ENCODE data around the gene PLPPR1. TPM values are rescaled to one million over a fixed set of nuclear protein-coding genes. Genes with fewer than 3 reads are reported as not detected.
A peak's percentile ranks its signal among the peaks of the same experiment; 100 is the strongest.

The PLPPR1 gene
- total RNA-seq, 1 experiment from 2014 or later = 2.4 TPM

DNA sequence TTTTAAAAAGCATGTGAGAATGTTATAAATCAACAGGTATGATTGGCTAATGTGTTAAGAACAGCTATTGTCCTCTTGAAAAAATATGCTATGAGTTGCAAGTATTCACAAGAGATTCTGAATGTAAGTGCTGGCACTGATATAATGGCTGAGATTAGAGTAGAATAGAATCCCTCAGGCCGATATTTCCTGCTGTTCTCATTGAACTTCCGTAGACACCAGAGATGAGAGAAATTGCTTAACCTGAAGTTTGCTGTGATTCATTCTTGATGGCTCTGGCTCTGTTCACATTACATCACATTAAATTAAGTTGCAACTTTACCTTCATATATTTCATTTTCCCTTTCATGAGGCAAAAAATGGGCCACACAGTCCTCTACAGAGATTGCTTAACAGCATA, 241.8 kb downstream of the PLPPR1 start:
- Histone ChIP-seq H3T11ph (ENCODE audit: low read length) (no peak overlapping the region), H4K91ac (ENCODE audit: insufficient read length, low read depth, low read length) (no peak overlapping the region), H3K27ac (ENCODE audit: insufficient read length, low read depth, low read length) (no peak overlapping the region), H4K5ac (ENCODE audit: insufficient read length, low read depth, low read length) (no peak overlapping the region), H2AFZ (ENCODE audit: low read length) (no peak overlapping the region), H4K20me1 (ENCODE audit: control insufficient read depth, insufficient read depth, insufficient read length) (no peaks in the 10 kb centered on the region), H2BK20ac (ENCODE audit: low read depth, low read length, poor library complexity, severe bottlenecking) (no peak overlapping the region), H3K56ac (ENCODE audit: insufficient read length, low read depth, low read length) (no peak overlapping the region), H3K9me3 (ENCODE audit: control insufficient read depth, low read depth, low read length) (no peaks in the 10 kb centered on the region), H3K27me3 (ENCODE audit: insufficient read depth, low read length) (no peaks in the 10 kb centered on the region), H3K4me1 (ENCODE audit: insufficient read depth, low read length) (peaks cover 8% of the 10 kb centered on the region; the same call in 1 of the 2 replicates), H3K79me1 (ENCODE audit: insufficient read depth, low read depth, low read length, poor library complexity, severe bottlenecking) (no peaks in the 10 kb centered on the region), H4K8ac (replicated peaks; ENCODE audit: insufficient read length, low read depth, low read length) (no peak overlapping the region), H3K23me2 (ENCODE audit: insufficient read length, low read depth, low read length, poor library complexity, severe bottlenecking) (no peaks in the 10 kb centered on the region), H3K23ac (ENCODE audit: insufficient read length, low read depth, low read length) (no peak overlapping the region), H3K14ac (ENCODE audit: insufficient read depth, low read length) (no peak overlapping the region), H3K9ac (ENCODE audit: extremely low read depth, insufficient read length, low read length) (no peak overlapping the region), H3K4ac (ENCODE audit: low read depth, low read length) (no peak overlapping the region), H2BK15ac (ENCODE audit: low read depth, low read length) (no peak overlapping the region), H2AK5ac (ENCODE audit: insufficient read length, low read length) (no peak overlapping the region), H3K79me2 (ENCODE audit: insufficient read depth, low read length) (0 out of 2 replicates have a peak, but pooled peaks cover 1% of the 10 kb centered on the region), H2BK120ac (ENCODE audit: low read depth, low read length, poor library complexity, severe bottlenecking) (no peak overlapping the region), H2BK12ac (ENCODE audit: insufficient read length, low read depth, low read length) (no peak overlapping the region), H3K4me2 (ENCODE audit: insufficient read depth, insufficient read length, low read length) (no peak overlapping the region), H3K18ac (ENCODE audit: insufficient read length, low read depth, low read length) (no peak overlapping the region), H2BK5ac (ENCODE audit: insufficient read length, low read length) (no peak overlapping the region)
- Mint-ChIP-seq H3K27me3 (ENCODE audit: low read depth) (no peaks in the 10 kb centered on the region), H3K4me3 (no peak overlapping the region), H3K9me3 (no peaks in the 10 kb centered on the region), H3K4me1 (peaks cover 24 to 25% of the 10 kb centered on the region in 2 experiments), H3K27ac (peak overlapping the region in 1 of 3 experiments; percentile 76; a peak in 2 of 7 replicates), H3K36me3 (ENCODE audit: insufficient read depth in 1 of 3, low read depth in 3 of 3) (no peaks in the 10 kb centered on the region)
- TF ChIP-seq, protein P1, sequence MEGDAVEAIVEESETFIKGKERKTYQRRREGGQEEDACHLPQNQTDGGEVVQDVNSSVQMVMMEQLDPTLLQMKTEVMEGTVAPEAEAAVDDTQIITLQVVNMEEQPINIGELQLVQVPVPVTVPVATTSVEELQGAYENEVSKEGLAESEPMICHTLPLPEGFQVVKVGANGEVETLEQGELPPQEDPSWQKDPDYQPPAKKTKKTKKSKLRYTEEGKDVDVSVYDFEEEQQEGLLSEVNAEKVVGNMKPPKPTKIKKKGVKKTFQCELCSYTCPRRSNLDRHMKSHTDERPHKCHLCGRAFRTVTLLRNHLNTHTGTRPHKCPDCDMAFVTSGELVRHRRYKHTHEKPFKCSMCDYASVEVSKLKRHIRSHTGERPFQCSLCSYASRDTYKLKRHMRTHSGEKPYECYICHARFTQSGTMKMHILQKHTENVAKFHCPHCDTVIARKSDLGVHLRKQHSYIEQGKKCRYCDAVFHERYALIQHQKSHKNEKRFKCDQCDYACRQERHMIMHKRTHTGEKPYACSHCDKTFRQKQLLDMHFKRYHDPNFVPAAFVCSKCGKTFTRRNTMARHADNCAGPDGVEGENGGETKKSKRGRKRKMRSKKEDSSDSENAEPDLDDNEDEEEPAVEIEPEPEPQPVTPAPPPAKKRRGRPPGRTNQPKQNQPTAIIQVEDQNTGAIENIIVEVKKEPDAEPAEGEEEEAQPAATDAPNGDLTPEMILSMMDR (conservative IDR thresholded peaks at IDR 0.05) = no peak
- DNase-seq = no peak
- no CpG with 5 or more reads among the region's 2 CpGs for WGBS (ENCODE audit: extremely low coverage, insufficient read length, low lambda C conversion rate)
